Esophagus muscularis mucosa (tissue), 4 donors: Measurements from ENCODE around the gene SH3RF2. TPM values are rescaled to one million over a fixed set of nuclear protein-coding genes. Genes with fewer than 3 reads are reported as not detected.

Experiments
- DNase-seq: peaks from one replicate; pipeline ENCODE4 v3.0.0-alpha.2; 2017; ENCODE audit errors: extremely low spot score
- H3K27ac ChIP-seq, 4 donors: fragments of 200-600 bp; sonication (generic); replicated peaks in 1 of 4; 1 replicate in 3 of 4; 2 replicates in 1 of 4; pipeline ENCODE4 v1.5.1; 2016 to 2019; ENCODE audit warnings: mild to moderate bottlenecking in 1 of 4
- H3K27me3 ChIP-seq, 4 donors: fragments of 200-600 bp; sonication (generic); one replicate each; pipeline versions ENCODE4 v1.5.1 to v1.6.0; 2016 to 2019
- H3K36me3 ChIP-seq, 4 donors: fragments of 200-600 bp; sonication (generic); one replicate each; pipeline ENCODE4 v1.5.1; 2016 to 2019
- H3K4me1 ChIP-seq, 4 donors: fragments of 200-600 bp; sonication (generic); one replicate each; pipeline ENCODE4 v1.5.1; 2016 to 2019
- H3K4me3 ChIP-seq, 4 donors: fragments of 200-600 bp; sonication (generic); 1 replicate in 2 of 4; 2 replicates in 2 of 4; pipeline ENCODE4 v1.5.1; 2016 to 2019; ENCODE audit warnings: mild to moderate bottlenecking in 4 of 4, moderate library complexity in 1 of 4
- H3K9me3 ChIP-seq, 4 donors: fragments of 200-600 bp; sonication (generic); 1 replicate in 3 of 4; 2 replicates in 1 of 4; pipeline ENCODE4 v1.5.1; 2016 to 2019
- CTCF ChIP-seq, 3 experiments: fragments of 200-600 bp in 2 of 3; fragments of 450-650 bp in 1 of 3; sonication (generic) in 2 of 3; IDR thresholded peaks; one replicate each; pipeline ENCODE4 v1.5.1; 2017 to 2019; ENCODE audit warnings: antibody characterized with exemption in 3 of 3, mild to moderate bottlenecking in 2 of 3, moderate library complexity in 1 of 3
- EP300 ChIP-seq: sonication (generic); formaldehyde crosslinking; IDR thresholded peaks from one replicate; pipeline ENCODE4 v1.6.1; 2017; ENCODE audit warnings: antibody characterized with exemption
- POLR2A ChIP-seq: fragments of 450-650 bp; IDR thresholded peaks from one replicate; pipeline ENCODE4 v1.6.1; 2017; ENCODE audit warnings: antibody characterized with exemption, moderate library complexity, mild to moderate bottlenecking, low read depth
- POLR2AphosphoS5 ChIP-seq, 2 donors: sonication (generic); formaldehyde crosslinking; IDR thresholded peaks; one replicate each; pipeline ENCODE4 v1.6.1; 2017; ENCODE audit warnings: antibody characterized with exemption in 2 of 2
- WGBS: methylation state at CpG from one replicate; pipeline ENCODE4 v1.1.5; 2018; 5-methylcytosine and 5-hydroxymethylcytosine counted together
- intact Hi-C: fragments of 100-400 bp; cut with DNase I; formaldehyde crosslinking; loops from one replicate; pipeline ENCODE4 v1.15.1; 2023
- total RNA-seq, 4 donors: library from RNA; depleted of rRNA; stranded (reverse); fragments of >200 nt; gene quantifications; one replicate each; pipeline versions ENCODE4 v1.1.0 to v1.2.1, GENCODE V29; 2016

The SH3RF2 gene
- total RNA-seq, 4 donors from 2014 or later, result 0.66 to 2.1 (median 1.5) TPM

DNA sequence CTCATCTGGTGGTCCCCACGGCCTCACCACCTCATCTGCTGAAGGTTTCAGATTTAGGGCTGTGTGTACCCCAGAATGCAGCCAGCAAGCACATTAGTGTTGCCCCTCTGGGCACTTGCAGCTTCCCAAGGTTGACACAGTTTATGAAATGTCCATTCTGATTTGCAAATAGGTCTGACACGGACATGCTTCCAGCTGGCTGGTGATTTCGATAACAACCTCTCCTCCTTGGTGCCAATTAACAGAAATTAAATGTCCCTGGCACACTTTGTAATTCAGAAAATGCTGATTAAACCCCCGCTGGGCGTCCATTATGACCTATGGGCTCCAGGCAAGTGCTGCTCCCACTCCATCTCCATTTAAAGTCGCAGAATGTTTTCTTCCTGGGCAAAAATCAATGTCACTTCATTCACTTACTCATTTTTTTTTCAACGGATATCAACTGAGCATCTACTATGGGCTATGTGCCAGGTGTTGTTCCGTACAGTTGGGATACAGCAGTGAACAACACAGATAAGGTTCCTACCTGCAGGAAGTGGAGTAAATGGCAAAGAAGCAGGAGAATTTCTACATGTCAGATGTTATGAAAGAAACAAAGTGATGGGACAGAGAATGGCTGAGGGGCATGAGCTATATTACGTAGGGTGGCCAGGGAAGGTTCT, 137.0 kb downstream of the SH3RF2 start:
- TF ChIP-seq POLR2A (no peak), POLR2AphosphoS5 (IDR thresholded peaks at IDR 0.05) (no peak), EP300 (no peak), CTCF (IDR thresholded peaks at IDR 0.05) (no peak)
- Histone ChIP-seq H3K4me1 (peaks cover 0 to 9% (median 0%) of the 10 kb centered on the region in 4 donors), H3K27ac (no peak overlapping the region), H3K4me3 (no peak overlapping the region), H3K9me3 (no peaks in the 10 kb centered on the region), H3K27me3 (peaks cover 0 to 13% (median 0%) of the 10 kb centered on the region in 4 donors), H3K36me3 (no peaks in the 10 kb centered on the region)
- intact Hi-C loops, result no loop called here
- DNase-seq, result no peak
- 60% methylated on average over 9 of the region's 9 CpGs for WGBS

DNA sequence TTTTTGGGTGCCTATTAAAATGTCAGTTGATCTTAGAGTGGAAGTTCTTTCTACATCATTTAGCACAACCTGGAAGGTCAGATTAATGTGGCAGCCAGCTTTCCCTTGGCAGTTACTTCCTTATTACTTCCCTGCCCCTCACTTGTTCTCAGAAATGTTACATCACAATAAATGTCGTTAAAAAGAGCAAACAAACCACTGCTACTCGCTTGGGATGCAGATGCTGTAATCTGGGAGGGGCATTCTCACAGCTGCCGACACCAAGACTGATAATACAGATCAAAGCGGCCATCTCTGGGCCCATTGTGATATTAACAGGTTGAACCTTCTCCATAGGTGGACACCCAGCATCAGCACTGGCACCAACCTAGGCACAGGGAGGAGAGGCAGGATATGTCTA, 139.7 kb downstream of the SH3RF2 start:
- TF ChIP-seq POLR2A (no peak), POLR2AphosphoS5 (IDR thresholded peaks at IDR 0.05) (no peak), EP300 (no peak), CTCF (IDR thresholded peaks at IDR 0.05) (no peak)
- H3K4me3 ChIP-seq, result no peak overlapping the region
- no peaks in the 10 kb centered on the region for H3K9me3 ChIP-seq
- WGBS, result 64% methylated on average over 4 of the region's 4 CpGs
- H3K4me1 ChIP-seq, result peaks cover 0 to 3% (median 0%) of the 10 kb centered on the region in 4 donors
- no peak for DNase-seq
- intact Hi-C loops, result no loop called here
- H3K27ac ChIP-seq, result no peak overlapping the region
- H3K27me3 ChIP-seq, result peaks cover 0 to 13% (median 0%) of the 10 kb centered on the region in 4 donors
- H3K36me3 ChIP-seq, result no peaks in the 10 kb centered on the region

DNA sequence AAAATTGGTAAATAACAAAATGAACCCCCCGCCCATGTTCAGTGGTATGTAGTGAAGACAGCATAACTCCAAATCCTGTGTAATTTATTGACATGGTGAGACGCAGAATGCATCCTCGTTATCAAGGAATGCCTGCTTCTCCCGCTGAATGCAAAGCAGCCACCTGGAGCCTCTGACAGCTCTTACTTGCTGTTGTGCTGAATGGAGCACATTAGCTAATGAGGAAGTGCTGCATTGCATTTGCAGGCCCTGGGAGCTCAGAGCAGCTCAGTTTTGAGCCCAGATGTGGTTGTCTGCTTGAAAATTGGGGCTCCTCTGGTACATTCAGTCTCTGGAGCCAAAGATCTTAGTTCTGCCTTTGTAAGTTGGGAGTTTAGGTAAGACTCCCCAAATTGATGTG, 140.1 kb downstream of the SH3RF2 start:
- H3K27ac ChIP-seq, result no peak overlapping the region
- H3K36me3 ChIP-seq, result no peaks in the 10 kb centered on the region
- WGBS, result 84% methylated on average over 4 of the region's 4 CpGs
- intact Hi-C loops, result no loop called here
- H3K9me3 ChIP-seq, result no peaks in the 10 kb centered on the region
- H3K4me1 ChIP-seq, result peaks cover 0 to 3% (median under 1%) of the 10 kb centered on the region in 4 donors
- TF ChIP-seq EP300, result no peak
- TF ChIP-seq POLR2AphosphoS5 (IDR thresholded peaks at IDR 0.05), result no peak
- no peak for TF ChIP-seq POLR2A
- no peak for TF ChIP-seq CTCF (IDR thresholded peaks at IDR 0.05)
- no peak overlapping the region for H3K4me3 ChIP-seq
- peaks cover 0 to 13% (median 0%) of the 10 kb centered on the region in 4 donors for H3K27me3 ChIP-seq
- DNase-seq, result no peak

- Histone ChIP-seq H3K36me3 (no peaks in the 10 kb centered on the region), H3K4me1 (peaks cover 0 to 7% (median 2%) of the 10 kb centered on the region in 4 donors), H3K9me3 (no peaks in the 10 kb centered on the region), H3K27ac (no peak overlapping the region), H3K27me3 (peaks cover 0 to 13% (median 0%) of the 10 kb centered on the region in 4 donors), H3K4me3 (no peak overlapping the region)
- WGBS, result 64% methylated on average over 2 of the region's 2 CpGs
- intact Hi-C loops, result no loop called here
- no peak for DNase-seq
- TF ChIP-seq POLR2A (no peak), CTCF (IDR thresholded peaks at IDR 0.05) (no peak), POLR2AphosphoS5 (IDR thresholded peaks at IDR 0.05) (no peak), EP300 (no peak)
Observed at GRCh38 chr5:146078566-146078965, 142.2 kb downstream of the SH3RF2 start.
